Left ventricle myocardium superior (tissue), 1 donor: ENCODE results near the gene UBL4A. TPM values are rescaled to one million over a fixed set of nuclear protein-coding genes. Genes with fewer than 3 reads are reported as not detected.

Experiments
- ATAC-seq: fragments of 200-7000 bp; cut with Tn5 transposase; one replicate; pipeline ENCODE4 v1.9.1; 2020; ENCODE audit warnings: mild to moderate bottlenecking, moderate library complexity
- DNase-seq: peaks from one replicate; pipeline ENCODE4 v3.0.0-alpha.2; 2020
- intact Hi-C: fragments of 100-400 bp; cut with micrococcal nuclease; formaldehyde crosslinking; loops from one replicate; pipeline ENCODE4 v1.11.0; 2022
- total RNA-seq: library from RNA; stranded (reverse); fragmentation: NEBNext Ultra II Directional; extraction: Animal tissue kit (Norgen Biotek cat#: 25700); gene quantifications from one replicate; pipeline ENCODE4 v1.2.1, GENCODE V29; 2021
- donor health status: DM: no; HTN: yes; CAD: no; lungs with severe emphysema.

Gene UBL4A
- total RNA-seq, 1 donor from 2014 or later, result 58.6 TPM

DNA sequence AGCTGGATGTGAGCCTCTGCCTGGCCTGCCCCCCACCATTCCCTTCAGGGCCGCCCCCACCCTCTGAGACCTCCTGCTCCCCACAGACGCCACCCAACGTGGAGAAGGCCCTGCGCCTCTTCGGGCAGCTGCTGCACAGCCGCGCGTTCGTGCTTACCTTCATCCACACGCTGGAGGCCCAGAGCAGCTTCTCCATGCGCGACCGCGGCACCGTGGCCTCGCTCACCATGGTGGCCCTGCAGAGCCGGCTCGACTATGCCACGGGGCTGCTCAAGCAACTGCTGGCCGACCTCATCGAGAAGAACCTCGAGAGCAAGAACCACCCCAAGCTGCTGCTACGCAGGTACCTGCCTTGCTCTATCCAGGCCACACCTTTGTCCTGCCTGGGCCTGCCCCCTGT lies 18.2 kb downstream of the UBL4A start:
- ATAC-seq (no peak), DNase-seq (no peak)
- intact Hi-C loops, result no loop called here

DNA sequence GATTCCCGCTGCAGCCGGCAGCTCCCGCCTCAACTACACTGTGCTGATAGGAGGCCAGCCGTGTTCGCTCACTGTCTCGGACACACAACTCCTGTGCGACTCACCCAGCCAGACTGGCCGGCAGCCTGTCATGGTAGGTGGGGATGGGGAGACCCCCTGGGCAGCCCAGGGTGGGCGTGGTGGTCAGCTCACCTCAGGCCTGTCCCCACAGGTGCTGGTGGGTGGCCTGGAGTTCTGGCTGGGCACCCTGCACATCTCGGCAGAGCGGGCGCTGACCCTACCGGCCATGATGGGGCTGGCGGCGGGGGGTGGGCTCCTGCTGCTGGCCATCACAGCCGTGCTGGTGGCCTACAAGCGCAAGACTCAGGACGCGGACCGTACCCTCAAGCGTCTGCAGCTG lies 18.9 kb downstream of the UBL4A start:
- intact Hi-C loops, result no loop called here
- ATAC-seq (no peak), DNase-seq (no peak)

DNA sequence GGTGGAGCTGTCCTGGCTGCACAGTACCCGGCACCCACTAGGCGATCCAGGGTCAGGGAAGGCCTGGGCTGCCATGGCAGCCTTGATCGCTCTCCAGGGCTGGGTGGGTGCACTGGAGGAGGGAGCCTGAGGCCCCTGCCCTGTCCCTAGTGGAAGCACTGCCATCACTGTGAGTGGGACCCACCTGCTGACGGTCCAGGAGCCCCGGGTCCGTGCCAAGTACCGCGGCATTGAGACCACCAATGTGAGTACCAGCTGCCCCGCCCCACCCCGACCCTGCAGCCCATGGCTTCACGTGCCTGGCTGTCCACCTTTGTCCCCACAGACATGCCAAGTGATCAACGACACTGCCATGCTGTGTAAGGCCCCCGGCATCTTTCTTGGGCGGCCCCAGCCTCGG lies 19.5 kb downstream of the UBL4A start:
- ATAC-seq (no peak), DNase-seq (no peak)
- intact Hi-C loops, result no loop called here

DNA sequence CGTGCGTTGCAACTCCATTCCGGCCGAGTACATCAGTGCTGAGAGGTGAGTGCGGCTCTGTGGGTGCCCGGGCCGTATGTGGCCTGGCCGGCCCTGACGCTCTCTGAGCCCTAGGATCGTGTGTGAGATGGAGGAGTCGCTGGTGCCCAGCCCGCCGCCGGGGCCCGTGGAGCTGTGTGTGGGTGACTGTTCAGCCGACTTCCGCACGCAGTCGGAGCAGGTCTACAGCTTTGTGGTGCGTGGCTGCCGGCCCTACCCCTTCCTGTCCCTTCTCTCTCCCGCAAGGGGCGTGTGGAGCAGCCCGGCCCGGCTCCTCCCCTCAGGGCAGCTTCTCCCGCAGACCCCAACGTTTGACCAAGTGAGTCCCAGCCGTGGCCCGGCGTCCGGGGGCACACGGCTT lies 20.4 kb downstream of the UBL4A start:
- DNase-seq (no peak), ATAC-seq (no peak)
- intact Hi-C loops, result no loop called here

DNA sequence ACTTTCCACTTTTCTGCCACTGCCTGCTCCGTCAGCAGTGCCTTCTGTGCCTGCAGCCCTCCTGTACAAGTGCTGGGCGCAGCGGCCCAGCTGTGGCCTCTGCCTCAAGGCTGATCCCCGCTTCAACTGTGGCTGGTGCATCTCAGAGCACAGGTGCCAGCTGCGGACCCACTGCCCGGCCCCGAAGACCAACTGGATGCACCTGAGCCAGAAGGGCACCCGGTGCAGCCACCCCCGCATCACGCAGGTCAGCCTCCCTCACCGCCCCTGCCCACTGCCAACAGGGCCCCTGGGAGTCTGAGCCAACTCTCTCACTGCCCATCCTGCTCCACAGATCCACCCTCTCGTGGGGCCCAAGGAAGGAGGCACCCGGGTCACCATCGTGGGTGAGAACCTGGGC lies 20.8 kb downstream of the UBL4A start:
- no peak for DNase-seq
- ATAC-seq, result no peak
- intact Hi-C loops, result no loop called here

DNA sequence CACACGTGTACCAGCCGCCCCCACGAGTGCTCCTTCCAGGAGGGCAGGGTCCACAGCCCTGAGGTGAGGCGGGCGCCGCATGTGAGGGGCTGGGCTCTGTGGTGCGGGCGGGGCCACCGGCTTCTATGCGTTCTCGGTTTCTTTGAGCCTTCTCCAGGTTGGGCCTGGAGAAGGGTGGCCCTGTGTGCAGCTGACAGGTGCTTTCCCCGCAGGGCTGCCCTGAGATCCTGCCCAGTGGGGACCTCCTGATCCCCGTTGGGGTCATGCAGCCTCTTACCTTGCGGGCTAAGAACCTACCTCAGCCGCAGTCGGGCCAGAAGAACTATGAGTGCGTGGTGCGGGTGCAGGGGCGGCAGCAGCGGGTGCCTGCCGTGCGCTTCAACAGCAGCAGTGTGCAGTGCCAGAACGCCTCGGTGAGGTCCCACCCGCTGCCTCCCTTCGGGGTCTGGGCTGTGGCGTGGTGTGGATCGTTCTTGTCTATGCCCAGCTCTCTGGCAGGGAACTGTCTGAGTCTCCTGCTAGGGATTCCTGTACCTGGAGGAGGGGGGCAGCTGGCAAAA lies 21.5 kb downstream of the UBL4A start:
- intact Hi-C loops, result no loop called here
- DNase-seq (no peak), ATAC-seq (no peak)

DNA sequence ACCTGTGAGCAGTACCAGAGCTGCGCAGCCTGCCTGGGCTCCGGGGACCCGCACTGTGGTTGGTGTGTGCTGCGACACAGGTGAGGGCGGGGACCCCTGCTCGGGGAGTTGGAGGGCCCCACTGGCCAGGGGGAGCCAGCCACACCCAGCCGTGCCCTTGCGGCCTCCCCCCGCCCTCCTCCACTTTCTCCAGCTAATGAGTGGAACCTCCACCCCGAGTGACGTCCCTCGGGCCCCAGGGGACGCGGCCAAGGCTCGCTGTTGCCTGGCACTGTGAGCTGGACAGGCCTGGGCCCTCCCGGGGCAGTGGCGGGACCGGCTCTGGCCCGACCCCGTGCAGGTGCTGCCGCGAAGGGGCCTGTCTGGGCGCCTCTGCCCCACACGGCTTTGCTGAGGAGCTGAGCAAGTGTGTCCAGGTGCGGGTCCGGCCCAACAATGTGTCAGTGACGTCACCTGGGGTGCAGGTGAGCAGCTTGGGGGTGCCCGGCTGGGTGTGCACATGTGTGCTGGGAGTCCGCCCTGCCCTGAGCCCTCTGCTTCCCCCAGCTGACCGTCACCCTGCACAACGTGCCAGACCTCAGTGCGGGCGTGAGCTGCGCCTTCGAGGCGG lies 22.7 kb downstream of the UBL4A start:
- intact Hi-C loops, result no loop called here
- DNase-seq (no peak), ATAC-seq (no peak)

DNA sequence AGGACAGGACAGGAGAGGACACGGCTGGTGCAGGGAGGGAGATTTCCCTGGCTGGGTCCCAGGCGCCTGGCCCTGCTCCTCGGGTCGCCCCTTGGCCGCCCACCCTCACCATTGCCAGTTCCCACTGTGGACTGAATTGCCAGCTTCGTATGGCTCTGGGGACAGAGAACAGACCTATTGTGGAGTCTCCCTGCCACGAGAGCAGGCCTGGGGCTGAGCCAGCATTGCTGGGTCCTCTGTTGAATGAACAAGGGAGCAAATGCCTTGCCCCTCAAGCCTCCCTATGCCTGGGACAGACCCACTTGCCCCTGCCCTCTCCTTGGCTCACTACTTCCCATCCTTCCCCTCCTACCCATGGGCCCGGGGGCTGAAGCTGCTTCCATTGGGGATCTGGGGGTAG lies 24.0 kb downstream of the UBL4A start:
- ATAC-seq (no peak), DNase-seq (no peak)
- intact Hi-C loops, result no loop called here

DNA sequence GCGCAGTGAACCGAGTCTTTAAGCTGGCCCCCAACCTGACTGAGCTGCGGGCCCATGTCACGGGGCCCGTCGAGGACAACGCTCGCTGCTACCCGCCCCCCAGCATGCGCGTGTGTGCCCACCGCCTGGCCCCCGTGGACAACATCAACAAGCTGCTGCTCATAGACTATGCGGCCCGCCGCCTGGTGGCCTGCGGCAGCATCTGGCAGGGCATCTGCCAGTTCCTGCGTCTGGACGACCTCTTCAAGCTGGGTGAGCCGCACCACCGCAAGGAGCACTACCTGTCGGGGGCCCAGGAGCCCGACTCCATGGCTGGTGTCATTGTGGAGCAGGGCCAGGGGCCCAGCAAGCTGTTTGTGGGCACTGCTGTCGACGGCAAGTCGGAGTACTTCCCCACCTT lies 26.1 kb downstream of the UBL4A start:
- DNase-seq (no peak), ATAC-seq (no peak)
- intact Hi-C loops, result no loop called here

DNA sequence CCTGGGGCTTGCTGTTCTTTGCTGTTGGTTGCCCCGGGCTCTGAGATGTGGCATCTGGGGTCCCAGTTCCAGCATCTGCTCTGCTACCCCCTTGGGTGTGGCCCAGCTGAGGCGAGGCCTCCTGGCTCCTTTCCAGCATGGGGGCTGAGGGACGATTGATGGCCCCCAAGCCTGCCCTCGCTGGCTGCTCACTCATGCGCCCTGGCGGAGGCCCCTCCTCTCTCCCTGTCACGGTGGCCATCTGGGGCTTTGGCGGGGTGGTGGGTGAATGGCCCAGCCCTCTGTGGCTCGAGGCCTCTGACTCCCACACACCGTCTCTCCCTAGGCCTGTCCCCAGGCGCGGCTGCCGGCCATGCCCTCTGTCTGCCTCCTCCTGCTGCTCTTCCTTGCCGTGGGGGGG lies 26.6 kb downstream of the UBL4A start:
- ATAC-seq, result peak; percentile 7
- DNase-seq, result no peak
- intact Hi-C loops, result no loop called here

DNA sequence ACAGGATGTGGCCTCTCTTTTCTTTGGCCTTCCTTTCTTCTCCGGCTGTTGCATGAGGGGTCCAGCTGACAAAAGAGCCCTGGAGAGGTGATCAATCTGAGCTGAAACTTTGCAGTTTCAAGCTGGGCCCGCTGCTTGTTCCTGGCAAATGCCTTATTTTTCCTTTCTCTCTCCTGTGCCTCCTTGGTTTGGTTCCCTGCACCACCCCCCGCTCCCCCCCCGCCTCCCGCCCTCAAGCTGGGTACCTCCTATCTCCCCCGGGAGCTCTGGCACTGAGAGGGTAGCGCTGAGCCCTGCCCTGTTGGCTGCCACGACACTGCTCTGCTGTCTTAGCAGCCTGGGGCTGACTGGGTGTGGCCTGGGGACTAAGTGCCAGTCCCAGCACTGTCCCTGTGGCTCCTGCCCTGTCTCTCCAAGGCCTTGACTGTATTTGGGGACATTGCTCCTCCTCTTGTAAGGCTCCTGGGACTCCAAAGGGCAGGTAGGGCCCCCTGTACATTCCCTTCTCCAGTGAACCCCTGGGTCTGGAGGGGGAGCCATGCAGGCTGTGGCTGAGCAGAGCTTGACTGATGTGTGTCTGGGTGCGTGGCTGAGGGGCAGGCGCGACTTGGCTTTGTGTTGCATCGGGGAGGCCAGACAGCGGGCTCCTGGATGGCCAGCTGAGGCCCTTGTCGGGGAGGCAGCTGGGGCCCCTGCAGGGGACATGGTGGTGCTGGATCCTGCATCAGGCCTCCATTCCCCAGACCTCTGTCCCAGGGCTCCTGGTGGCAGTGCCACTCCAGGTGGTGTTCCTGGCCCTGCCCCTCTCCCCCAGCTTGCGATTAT lies 27.2 kb downstream of the UBL4A start:
- peak; percentile 89 for ATAC-seq
- peak; percentile 73 for DNase-seq
- intact Hi-C loops, result no loop called here

DNA sequence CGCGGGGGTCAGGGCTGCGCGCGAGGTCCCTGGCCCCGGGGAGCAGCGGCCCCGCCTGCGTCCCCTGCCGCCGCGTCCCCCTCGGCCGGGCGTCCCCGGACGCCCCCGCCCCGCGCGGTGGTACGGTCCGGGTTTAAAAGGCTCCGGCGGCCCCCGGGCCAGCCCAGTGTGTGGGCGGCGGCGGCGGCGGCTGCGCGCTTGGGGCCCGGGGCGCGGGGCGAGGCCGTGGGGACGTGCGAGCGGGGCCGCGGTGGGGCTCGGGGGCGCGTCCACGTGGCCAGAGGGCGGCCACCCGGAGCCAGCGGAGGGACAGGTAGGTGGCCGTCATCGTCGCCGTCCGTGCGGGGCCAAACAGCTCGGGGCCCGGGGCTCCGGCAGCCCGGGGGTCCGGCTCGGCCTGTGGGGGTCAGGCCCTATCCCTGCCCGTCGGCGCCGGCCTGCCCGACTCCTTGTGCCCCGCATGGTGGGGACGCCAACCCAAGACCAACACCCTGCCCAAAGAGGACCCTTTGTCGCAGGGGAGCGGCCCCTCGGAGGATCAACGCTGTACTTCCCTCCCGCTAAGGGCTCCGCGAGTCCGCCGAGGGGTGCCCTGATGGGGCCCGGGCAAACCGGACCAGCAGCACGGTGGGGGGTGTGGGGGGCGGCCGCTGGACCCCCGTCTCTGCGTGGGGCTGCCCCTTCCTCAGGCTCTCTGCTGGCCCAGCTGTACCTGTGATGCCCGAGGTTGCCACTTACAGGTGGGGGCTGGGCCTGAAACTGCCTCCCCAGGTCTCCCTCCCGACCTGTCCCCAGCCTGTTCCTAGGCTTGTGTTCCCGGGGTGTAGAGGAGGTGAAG lies 28.1 kb downstream of the UBL4A start, which contains the start of gene PLXNA3:
TSS of gene PLXNA3 (plus strand) at position 166 of the 838 bp plus-strand sequence. CDS start 1,903 bp downstream, outside the sequence.
- DNase-seq (peak; percentile 73), ATAC-seq (peak; percentile 73)
- intact Hi-C loops, result no loop called here

DNA sequence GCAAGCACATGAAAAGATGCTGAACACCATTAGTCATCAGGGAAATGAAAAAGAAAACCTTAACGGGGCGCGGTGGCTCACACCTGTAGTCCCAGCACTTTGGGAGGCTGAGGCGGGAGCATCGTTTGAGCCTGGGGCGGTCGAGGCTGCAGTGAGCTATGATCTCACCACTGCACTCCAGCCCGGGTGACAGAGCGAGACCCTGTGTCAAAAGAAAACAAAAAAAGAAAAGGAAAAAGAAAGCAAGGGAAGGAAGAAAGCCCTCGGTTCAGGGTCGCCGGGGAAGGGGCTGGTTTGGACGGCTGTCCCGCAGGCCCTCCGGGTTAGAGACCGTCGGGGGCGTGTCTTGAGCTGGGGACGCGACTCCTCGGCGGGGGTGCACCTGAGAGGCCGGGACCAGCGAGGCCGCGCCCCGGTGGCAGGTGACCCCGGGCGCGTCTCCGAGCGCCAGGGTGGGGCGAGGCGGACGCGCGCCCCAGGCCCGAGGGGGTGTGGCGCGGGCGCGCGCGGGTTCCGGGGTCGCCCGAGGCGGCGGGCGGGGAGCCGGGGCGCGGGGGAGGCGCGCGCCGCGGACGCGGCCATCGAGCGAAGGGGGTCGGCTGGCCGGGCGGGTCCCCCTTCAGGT lies 28.8 kb downstream of the UBL4A start:
- ATAC-seq (peak; percentile 54), DNase-seq (peak; percentile 62)
- intact Hi-C loops, result no loop called here

DNA sequence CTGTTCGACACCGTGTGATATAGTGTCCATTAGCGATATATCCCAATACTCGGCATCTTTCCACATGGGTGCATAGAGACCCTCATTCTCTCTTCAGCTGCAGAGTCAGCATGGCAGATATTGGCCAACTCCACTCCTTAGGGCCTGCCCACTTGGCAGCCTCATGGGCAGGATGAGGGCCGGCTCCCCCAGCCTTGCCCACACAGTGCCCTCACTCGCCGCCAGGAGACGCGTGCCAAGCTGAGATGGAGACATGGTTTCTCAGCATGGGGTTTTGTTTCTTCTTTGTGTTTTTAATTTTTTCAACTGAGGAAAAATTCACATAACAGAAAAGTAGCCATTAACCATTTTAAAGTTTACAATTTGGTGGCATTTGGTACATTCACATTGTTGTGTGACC lies 33.6 kb downstream of the UBL4A start:
- intact Hi-C loops, result no loop called here
- ATAC-seq, result no peak
- no peak for DNase-seq

DNA sequence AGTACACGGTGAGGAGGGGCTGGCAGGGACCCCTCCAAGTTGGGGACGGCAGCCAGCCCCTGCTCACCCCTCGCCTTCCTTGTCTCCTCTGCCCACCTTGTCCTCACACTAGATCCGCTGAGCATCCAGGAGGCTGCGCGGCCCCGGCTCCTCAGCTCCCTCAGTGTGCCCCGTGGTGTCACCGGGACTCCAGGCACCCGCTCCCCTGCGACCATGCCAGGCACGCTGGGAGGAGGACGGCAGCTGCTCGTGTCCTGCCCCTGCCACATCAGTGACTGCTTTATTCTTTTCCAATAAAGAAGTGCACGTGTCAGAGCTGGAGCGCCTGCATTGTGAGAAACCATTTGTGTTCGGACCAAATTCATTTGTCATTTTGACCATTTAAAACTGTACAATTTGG lies 36.1 kb downstream of the UBL4A start:
- intact Hi-C loops, result no loop called here
- no peak for ATAC-seq
- no peak for DNase-seq

DNA sequence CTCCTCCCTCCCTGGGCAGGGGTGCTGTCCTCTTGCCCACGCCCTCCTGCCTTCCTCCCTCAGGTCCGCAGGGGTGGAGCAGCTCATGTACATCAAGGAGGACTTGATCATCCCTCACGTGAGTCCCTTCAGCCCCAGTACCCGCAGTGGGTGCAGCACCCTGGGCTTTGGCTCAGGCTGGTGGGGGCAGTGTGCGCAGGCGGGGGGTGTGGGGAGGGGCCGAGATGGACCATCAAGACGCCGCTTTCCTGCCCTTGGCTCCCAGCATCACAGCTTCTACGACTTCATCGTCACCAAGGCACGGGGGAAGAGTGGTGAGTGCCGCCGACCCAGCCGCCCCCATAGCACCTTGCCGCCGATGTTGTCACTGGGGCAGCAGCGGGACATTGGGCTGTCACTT lies 36.8 kb downstream of the UBL4A start:
- ATAC-seq (no peak), DNase-seq (no peak)
- intact Hi-C loops, result no loop called here

DNA sequence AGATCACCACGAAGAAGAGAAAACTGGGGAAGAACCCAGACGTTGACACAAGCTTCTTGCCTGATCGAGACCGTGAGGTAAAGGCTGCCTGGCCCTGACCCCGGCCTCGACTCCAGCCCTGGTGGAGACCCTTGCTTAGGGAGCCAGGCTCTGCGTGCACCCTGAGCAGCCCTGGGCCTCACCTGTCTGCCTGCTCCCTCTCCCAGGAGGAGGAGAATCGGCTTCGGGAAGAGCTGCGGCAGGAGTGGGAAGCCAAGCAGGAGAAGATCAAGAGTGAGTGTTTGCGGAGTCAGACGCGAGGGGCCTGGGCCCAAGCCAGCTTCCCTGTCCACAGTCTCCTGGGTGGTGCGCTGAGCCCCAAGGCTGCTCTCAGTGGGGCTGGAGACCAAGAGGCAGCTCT lies 37.9 kb downstream of the UBL4A start:
- no peak for DNase-seq
- intact Hi-C loops, result no loop called here
- no peak for ATAC-seq

DNA sequence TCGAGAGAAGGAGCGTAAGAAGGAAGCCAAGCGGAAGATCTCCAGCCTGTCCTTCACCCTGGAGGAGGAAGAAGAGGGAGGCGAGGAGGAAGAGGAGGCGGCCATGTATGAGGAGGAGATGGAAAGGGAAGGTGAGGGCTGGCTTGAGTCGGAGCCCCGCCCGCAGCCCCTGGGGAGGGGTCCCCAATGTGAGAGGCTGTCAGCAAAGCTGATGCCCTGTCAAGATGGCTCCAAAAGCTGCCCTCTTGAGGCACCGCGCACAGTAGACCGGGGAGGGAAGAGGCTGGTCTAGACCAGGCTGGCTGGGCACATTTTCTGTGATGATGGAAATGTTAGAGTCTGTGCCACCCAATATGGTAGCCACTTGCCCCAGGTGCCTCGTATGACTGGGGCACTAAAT lies 40.0 kb downstream of the UBL4A start:
- no peak for ATAC-seq
- no peak for DNase-seq
- intact Hi-C loops, result no loop called here

DNA sequence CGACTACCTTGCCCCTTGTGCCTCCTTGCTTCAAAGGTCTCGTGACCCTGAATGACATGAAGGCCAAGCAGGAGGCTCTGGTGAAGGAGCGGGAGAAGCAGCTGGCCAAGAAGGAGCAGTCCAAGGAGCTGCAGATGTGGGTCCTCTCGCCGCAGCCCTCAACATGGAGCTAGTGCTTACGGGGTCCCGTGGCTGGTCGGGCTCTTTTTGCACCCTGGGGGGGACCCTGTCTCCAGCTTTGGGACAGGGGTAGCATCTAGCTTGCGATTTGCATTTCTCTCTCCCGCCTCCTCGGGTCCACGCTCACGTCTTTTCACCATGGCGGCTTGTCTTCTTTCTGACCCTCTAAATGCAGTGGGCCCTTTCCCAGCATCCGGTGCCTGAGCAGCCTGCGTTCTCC lies 40.6 kb downstream of the UBL4A start:
- no peak for ATAC-seq
- DNase-seq, result no peak
- intact Hi-C loops, result no loop called here
